HepG2 (cell line): ENCODE data around the gene TGM2. TPM values are rescaled to one million over a fixed set of nuclear protein-coding genes. Genes with fewer than 3 reads are reported as not detected.
A peak's percentile ranks its signal among the peaks of the same experiment; 100 is the strongest.

Experiments used
- GABPB1 ChIP-seq: IDR thresholded peaks from 2 replicates; pipeline ENCODE4 v1.6.1; 2016; ENCODE audit warnings: mild to moderate bottlenecking, missing genetic modification reagents, moderate library complexity, missing compliant biosample characterization
- GATA4 ChIP-seq: sonication (generic); IDR thresholded peaks from 2 replicates; pipeline ENCODE4 v1.6.1; 2016; ENCODE audit warnings: antibody characterized with exemption, low read depth, borderline replicate concordance
- MAF1 ChIP-seq: sonication (generic); formaldehyde crosslinking; IDR thresholded peaks from 2 replicates; pipeline ENCODE4 v1.5.0; 2020; ENCODE audit warnings: missing genetic modification reagents, borderline replicate concordance
- MIER3 ChIP-seq: IDR thresholded peaks from 2 replicates; pipeline ENCODE4 v1.6.1; 2016; ENCODE audit warnings: missing compliant biosample characterization, borderline replicate concordance
- NR2F1 ChIP-seq, 2 experiments: fragments of 450-650 bp in 1 of 2; formaldehyde crosslinking in 1 of 2; IDR thresholded peaks; 2 replicates each; pipeline versions ENCODE4 v1.5.0 to v1.6.1; 2016 to 2020; ENCODE audit warnings: mild to moderate bottlenecking in 1 of 2, missing compliant biosample characterization in 1 of 2, missing genetic modification reagents in 1 of 2, moderate library complexity in 1 of 2
- NR2F6 ChIP-seq, 2 experiments: IDR thresholded peaks; 2 replicates each; pipeline ENCODE4 v1.6.1; 2016; ENCODE audit warnings: antibody characterized with exemption in 1 of 2, mild to moderate bottlenecking in 1 of 2
- RARG ChIP-seq: sonication (generic); formaldehyde crosslinking; IDR thresholded peaks from 2 replicates; pipeline ENCODE4 v1.4.0; 2020; ENCODE audit warnings: low read depth, mild to moderate bottlenecking, missing genetic modification reagents
- REXO4 ChIP-seq: sonication (generic); formaldehyde crosslinking; IDR thresholded peaks from 2 replicates; pipeline ENCODE4 v1.8.0; 2022; ENCODE audit warnings: missing genetic modification reagents, mild to moderate bottlenecking, borderline replicate concordance
- SRSF9 ChIP-seq: fragments of 200-400 bp; formaldehyde crosslinking; IDR thresholded peaks from 2 replicates; pipeline ENCODE4 v1.6.1; 2018; ENCODE audit warnings: borderline replicate concordance, mild to moderate bottlenecking, low read depth, low read length; ENCODE audit not compliant: insufficient read depth, poor library complexity, severe bottlenecking
- U2AF1 ChIP-seq: fragments of 200-400 bp; formaldehyde crosslinking; optimal IDR thresholded peaks from 2 replicates; pipeline ENCODE3; 2017; ENCODE audit warnings: mild to moderate bottlenecking, low read depth, low read length
- YEATS2 ChIP-seq: sonication (generic); formaldehyde crosslinking; IDR thresholded peaks from 2 replicates; pipeline ENCODE4 v1.4.0; 2020; ENCODE audit warnings: missing genetic modification reagents, borderline replicate concordance
- ZMAT3 ChIP-seq: sonication (generic); formaldehyde crosslinking; conservative IDR thresholded peaks from 2 replicates; pipeline ENCODE4 v1.7.0; 2021; ENCODE audit warnings: missing genetic modification reagents
- ZNF263 ChIP-seq: sonication (generic); formaldehyde crosslinking; IDR thresholded peaks from 2 replicates; pipeline ENCODE4 v1.4.0; 2020; ENCODE audit warnings: missing genetic modification reagents
- ZNF337 ChIP-seq: sonication (generic); formaldehyde crosslinking; IDR thresholded peaks from 2 replicates; pipeline ENCODE4 v1.5.1; 2020; ENCODE audit warnings: missing genetic modification reagents, low read depth, mild to moderate bottlenecking, borderline replicate concordance
- ZNF460 ChIP-seq: sonication (generic); formaldehyde crosslinking; IDR thresholded peaks from 2 replicates; pipeline ENCODE4 v1.5.1; 2020; ENCODE audit warnings: missing genetic modification reagents, mild to moderate bottlenecking, borderline replicate concordance
- ZNF501 ChIP-seq: sonication (generic); formaldehyde crosslinking; IDR thresholded peaks from 2 replicates; pipeline ENCODE4 v1.5.1; 2020; ENCODE audit warnings: mild to moderate bottlenecking, moderate library complexity, missing genetic modification reagents
- ZNF703 ChIP-seq: sonication (generic); formaldehyde crosslinking; IDR thresholded peaks from 2 replicates; pipeline ENCODE4 v1.5.1; 2020; ENCODE audit warnings: missing genetic modification reagents, mild to moderate bottlenecking, moderate library complexity, borderline replicate concordance
- polyA plus RNA-seq, 8 experiments: library from polyadenylated mRNA; depleted of rRNA in 3 of 8; stranded (reverse) in 7 of 8; unstranded in 1 of 8; fragments of >200 nt; fragmentation: Illumina TruSeq in 4 of 8; extraction: Trizol in 4 of 8; gene quantifications; 2 replicates each; pipeline versions ENCODE4 v1.2.1 to v1.2.3, GENCODE V29; 2011 to 2016; ENCODE audit warnings: low read depth in 4 of 8, missing spikeins in 1 of 8, mixed read lengths in 1 of 8; ENCODE audit not compliant: insufficient read depth in 1 of 8
- total RNA-seq, 5 experiments: library from RNA; depleted of rRNA; stranded (reverse); fragments of >200 nt; fragmentation: Illumina TruSeq; extraction: Trizol; gene quantifications; 2 replicates each; pipeline ENCODE4 v1.2.3, GENCODE V29; 2016; ENCODE audit warnings: low read depth in 1 of 5
- TF ChIP-seq, protein P1 (sequence below): sonication (generic); formaldehyde crosslinking; IDR thresholded peaks from 2 replicates; pipeline ENCODE4 v1.5.1; 2020; ENCODE audit warnings: mild to moderate bottlenecking, missing genetic modification reagents, moderate library complexity
- TF ChIP-seq, protein P2 (sequence below): sonication (generic); formaldehyde crosslinking; conservative IDR thresholded peaks from 2 replicates; pipeline ENCODE4 v1.5.0; 2020; ENCODE audit warnings: missing genetic modification reagents
- TF ChIP-seq, protein P3 (sequence below): sonication (generic); formaldehyde crosslinking; IDR thresholded peaks from 2 replicates; pipeline ENCODE4 v1.4.0; 2020; ENCODE audit warnings: missing genetic modification reagents, borderline replicate concordance

Gene TGM2
- total and polyA plus RNA-seq, 2 of the 13 experiments (the other 11 are each of a cell fraction or from before 2014, with no cell fraction given): 4.2 to 46.4 TPM

GRCh38 chr20:38093641-38094077 lies 71.4 kb downstream of the TGM2 start (continued):
- no peak for TF ChIP-seq GABPB1 (CRISPR knock-in tag)
- TF ChIP-seq ZNF703 (CRISPR knock-in tag): no peak
- TF ChIP-seq ZNF501: no peak
- no peak for TF ChIP-seq ZNF460 (CRISPR knock-in tag)
- peak; percentile 38; the same call in 1 of the 2 replicates for TF ChIP-seq YEATS2 (CRISPR knock-in tag)
- TF ChIP-seq REXO4 (CRISPR knock-in tag): no peak
- TF ChIP-seq RARG: no peak
- peak; percentile 66 for TF ChIP-seq NR2F6 (IDR thresholded peaks at IDR 0.05)
- TF ChIP-seq NR2F6 (CRISPR knock-in tag; IDR thresholded peaks at IDR 0.05): peak; percentile 68
- TF ChIP-seq ZNF337 (CRISPR knock-in tag): no peak
- TF ChIP-seq ZNF263 (CRISPR knock-in tag): no peak
- no peak for TF ChIP-seq MAF1 (CRISPR knock-in tag)
- no peak; a peak in 1 of 4 replicates for TF ChIP-seq NR2F1 (CRISPR knock-in tag; IDR thresholded peaks at IDR 0.05)
- no peak for TF ChIP-seq U2AF1
- TF ChIP-seq, protein P1, sequence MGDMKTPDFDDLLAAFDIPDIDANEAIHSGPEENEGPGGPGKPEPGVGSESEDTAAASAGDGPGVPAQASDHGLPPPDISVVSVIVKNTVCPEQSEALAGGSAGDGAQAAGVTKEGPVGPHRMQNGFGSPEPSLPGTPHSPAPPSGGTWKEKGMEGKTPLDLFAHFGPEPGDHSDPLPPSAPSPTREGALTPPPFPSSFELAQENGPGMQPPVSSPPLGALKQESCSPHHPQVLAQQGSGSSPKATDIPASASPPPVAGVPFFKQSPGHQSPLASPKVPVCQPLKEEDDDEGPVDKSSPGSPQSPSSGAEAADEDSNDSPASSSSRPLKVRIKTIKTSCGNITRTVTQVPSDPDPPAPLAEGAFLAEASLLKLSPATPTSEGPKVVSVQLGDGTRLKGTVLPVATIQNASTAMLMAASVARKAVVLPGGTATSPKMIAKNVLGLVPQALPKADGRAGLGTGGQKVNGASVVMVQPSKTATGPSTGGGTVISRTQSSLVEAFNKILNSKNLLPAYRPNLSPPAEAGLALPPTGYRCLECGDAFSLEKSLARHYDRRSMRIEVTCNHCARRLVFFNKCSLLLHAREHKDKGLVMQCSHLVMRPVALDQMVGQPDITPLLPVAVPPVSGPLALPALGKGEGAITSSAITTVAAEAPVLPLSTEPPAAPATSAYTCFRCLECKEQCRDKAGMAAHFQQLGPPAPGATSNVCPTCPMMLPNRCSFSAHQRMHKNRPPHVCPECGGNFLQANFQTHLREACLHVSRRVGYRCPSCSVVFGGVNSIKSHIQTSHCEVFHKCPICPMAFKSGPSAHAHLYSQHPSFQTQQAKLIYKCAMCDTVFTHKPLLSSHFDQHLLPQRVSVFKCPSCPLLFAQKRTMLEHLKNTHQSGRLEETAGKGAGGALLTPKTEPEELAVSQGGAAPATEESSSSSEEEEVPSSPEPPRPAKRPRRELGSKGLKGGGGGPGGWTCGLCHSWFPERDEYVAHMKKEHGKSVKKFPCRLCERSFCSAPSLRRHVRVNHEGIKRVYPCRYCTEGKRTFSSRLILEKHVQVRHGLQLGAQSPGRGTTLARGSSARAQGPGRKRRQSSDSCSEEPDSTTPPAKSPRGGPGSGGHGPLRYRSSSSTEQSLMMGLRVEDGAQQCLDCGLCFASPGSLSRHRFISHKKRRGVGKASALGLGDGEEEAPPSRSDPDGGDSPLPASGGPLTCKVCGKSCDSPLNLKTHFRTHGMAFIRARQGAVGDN (CRISPR knock-in tag): no peak
- TF ChIP-seq GATA4: 0 out of 2 replicates have a peak, but pooled peaks have one; percentile 41
- no peak for TF ChIP-seq SRSF9
- TF ChIP-seq, protein P2, sequence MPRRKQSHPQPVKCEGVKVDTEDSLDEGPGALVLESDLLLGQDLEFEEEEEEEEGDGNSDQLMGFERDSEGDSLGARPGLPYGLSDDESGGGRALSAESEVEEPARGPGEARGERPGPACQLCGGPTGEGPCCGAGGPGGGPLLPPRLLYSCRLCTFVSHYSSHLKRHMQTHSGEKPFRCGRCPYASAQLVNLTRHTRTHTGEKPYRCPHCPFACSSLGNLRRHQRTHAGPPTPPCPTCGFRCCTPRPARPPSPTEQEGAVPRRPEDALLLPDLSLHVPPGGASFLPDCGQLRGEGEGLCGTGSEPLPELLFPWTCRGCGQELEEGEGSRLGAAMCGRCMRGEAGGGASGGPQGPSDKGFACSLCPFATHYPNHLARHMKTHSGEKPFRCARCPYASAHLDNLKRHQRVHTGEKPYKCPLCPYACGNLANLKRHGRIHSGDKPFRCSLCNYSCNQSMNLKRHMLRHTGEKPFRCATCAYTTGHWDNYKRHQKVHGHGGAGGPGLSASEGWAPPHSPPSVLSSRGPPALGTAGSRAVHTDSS (CRISPR knock-in tag): no peak
- TF ChIP-seq ZMAT3 (CRISPR knock-in tag): no peak
- TF ChIP-seq, protein P3, sequence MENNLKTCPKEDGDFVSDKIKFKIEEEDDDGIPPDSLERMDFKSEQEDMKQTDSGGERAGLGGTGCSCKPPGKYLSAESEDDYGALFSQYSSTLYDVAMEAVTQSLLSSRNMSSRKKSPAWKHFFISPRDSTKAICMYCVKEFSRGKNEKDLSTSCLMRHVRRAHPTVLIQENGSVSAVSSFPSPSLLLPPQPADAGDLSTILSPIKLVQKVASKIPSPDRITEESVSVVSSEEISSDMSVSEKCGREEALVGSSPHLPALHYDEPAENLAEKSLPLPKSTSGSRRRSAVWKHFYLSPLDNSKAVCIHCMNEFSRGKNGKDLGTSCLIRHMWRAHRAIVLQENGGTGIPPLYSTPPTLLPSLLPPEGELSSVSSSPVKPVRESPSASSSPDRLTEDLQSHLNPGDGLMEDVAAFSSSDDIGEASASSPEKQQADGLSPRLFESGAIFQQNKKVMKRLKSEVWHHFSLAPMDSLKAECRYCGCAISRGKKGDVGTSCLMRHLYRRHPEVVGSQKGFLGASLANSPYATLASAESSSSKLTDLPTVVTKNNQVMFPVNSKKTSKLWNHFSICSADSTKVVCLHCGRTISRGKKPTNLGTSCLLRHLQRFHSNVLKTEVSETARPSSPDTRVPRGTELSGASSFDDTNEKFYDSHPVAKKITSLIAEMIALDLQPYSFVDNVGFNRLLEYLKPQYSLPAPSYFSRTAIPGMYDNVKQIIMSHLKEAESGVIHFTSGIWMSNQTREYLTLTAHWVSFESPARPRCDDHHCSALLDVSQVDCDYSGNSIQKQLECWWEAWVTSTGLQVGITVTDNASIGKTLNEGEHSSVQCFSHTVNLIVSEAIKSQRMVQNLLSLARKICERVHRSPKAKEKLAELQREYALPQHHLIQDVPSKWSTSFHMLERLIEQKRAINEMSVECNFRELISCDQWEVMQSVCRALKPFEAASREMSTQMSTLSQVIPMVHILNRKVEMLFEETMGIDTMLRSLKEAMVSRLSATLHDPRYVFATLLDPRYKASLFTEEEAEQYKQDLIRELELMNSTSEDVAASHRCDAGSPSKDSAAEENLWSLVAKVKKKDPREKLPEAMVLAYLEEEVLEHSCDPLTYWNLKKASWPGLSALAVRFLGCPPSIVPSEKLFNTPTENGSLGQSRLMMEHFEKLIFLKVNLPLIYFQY: no peak
- TF ChIP-seq MIER3: peak; percentile 54; the same call in 1 of the 2 replicates
